K562 (cell line): ENCODE data around the gene DCLK1.

Experiments
- CEBPZ ChIP-seq: fragments of 150-350 bp; IDR thresholded peaks from 2 replicates; pipeline ENCODE4 v1.6.1; 2014; ENCODE audit warnings: low read depth, mild to moderate bottlenecking, low read length, borderline replicate concordance
- CHD2 ChIP-seq: IDR thresholded peaks from 2 replicates; pipeline ENCODE4 v1.6.1; 2011; ENCODE audit warnings: low read depth, low read length
- EZH2 ChIP-seq: IDR thresholded peaks from 2 replicates; pipeline ENCODE4 v1.6.1; 2012; ENCODE audit warnings: low read depth, mild to moderate bottlenecking, inconsistent platforms, low read length, borderline replicate concordance
- FOXK2 ChIP-seq, 2 experiments: fragments of 450-650 bp; IDR thresholded peaks in 1 of 2; conservative IDR thresholded peaks in 1 of 2; 2 replicates each; pipeline ENCODE4 v1.6.1; 2016; ENCODE audit warnings: low read depth in 2 of 2, mild to moderate bottlenecking in 1 of 2
- JUN ChIP-seq, 2 experiments: sonication (generic) in 1 of 2; formaldehyde crosslinking in 1 of 2; IDR thresholded peaks; 2 replicates each; pipeline versions ENCODE4 v1.6.1 to v1.8.0; 2012 to 2022; ENCODE audit warnings: borderline replicate concordance in 2 of 2, mild to moderate bottlenecking in 2 of 2, improper control_type of control experiment in 1 of 2, low read depth in 1 of 2, low read length in 1 of 2, missing genetic modification reagents in 1 of 2
- POLR2A ChIP-seq: fragments of 450-650 bp; conservative IDR thresholded peaks from 2 replicates; pipeline ENCODE4 v1.6.1; 2016
- POLR2AphosphoS5 ChIP-seq: IDR thresholded peaks from 2 replicates; pipeline ENCODE4 v1.6.1; 2011; ENCODE audit warnings: mild to moderate bottlenecking, low read depth, low read length, moderate library complexity; ENCODE audit not compliant: control insufficient read depth, insufficient read depth
- SRSF1 ChIP-seq: fragments of 200-400 bp; formaldehyde crosslinking; IDR thresholded peaks from 2 replicates; pipeline ENCODE4 v1.6.1; 2017; ENCODE audit warnings: mild to moderate bottlenecking, low read depth, low read length, moderate library complexity
- USF1 ChIP-seq: sonication (generic); formaldehyde crosslinking; IDR thresholded peaks from 2 replicates; pipeline ENCODE4 v1.9.0; 2022; ENCODE audit warnings: mild to moderate bottlenecking, missing genetic modification reagents
- ZNF253 ChIP-seq: fragments of 250-450 bp; sonication (Bioruptor Pico); conservative IDR thresholded peaks from 2 replicates; pipeline ENCODE4 v1.6.1; 2021; ENCODE audit warnings: mild to moderate bottlenecking
- ZNF274 ChIP-seq: IDR thresholded peaks from 2 replicates; pipeline ENCODE4 v1.6.1; 2011; ENCODE audit warnings: low read depth, mild to moderate bottlenecking, low read length, moderate library complexity, borderline replicate concordance
- ZNF589 ChIP-seq: fragments of 200-800 bp; sonication (Bioruptor generic); IDR thresholded peaks from 2 replicates; pipeline ENCODE4 v1.6.1; 2016; ENCODE audit warnings: low read depth, missing genetic modification characterization, missing compliant biosample characterization
- TF ChIP-seq, protein P1 (sequence below), 2 experiments: fragments of 450-650 bp in 1 of 2; sonication (generic) in 1 of 2; formaldehyde crosslinking in 1 of 2; IDR thresholded peaks in 1 of 2; conservative IDR thresholded peaks in 1 of 2; 2 replicates each; pipeline versions ENCODE4 v1.6.1 to v1.8.1; 2016 to 2023; ENCODE audit warnings: mild to moderate bottlenecking in 2 of 2, moderate library complexity in 2 of 2, inconsistent platforms in 1 of 2, missing genetic modification reagents in 1 of 2

- TF ChIP-seq FOXK2 (conservative IDR thresholded peaks at IDR 0.05 in 1 of 2, IDR thresholded peaks at IDR 0.05 in 1 of 2; ENCODE audit: low read depth in 2 of 2) (no peak), ZNF274 (no peak), JUN (IDR thresholded peaks at IDR 0.05; ENCODE audit: borderline replicate concordance, low read depth, low read length) (no peak), JUN (CRISPR knock-in tag; IDR thresholded peaks at IDR 0.05; ENCODE audit: borderline replicate concordance) (no peak), USF1 (CRISPR knock-in tag) (no peak), SRSF1 (no peak), EZH2 (no peak), CEBPZ (no peak), POLR2A (no peak), CHD2 (no peak), POLR2AphosphoS5 (no peak), ZNF589 (CRISPR knock-in tag) (no peak), ZNF253 (CRISPR knock-in tag) (no peak)
- TF ChIP-seq, protein P1, sequence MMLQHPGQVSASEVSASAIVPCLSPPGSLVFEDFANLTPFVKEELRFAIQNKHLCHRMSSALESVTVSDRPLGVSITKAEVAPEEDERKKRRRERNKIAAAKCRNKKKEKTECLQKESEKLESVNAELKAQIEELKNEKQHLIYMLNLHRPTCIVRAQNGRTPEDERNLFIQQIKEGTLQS (IDR thresholded peaks at IDR 0.05) = no peak
- TF ChIP-seq, protein P1 (CRISPR knock-in tag; conservative IDR thresholded peaks at IDR 0.05) = no peak
Measured at GRCh38 chr13:35894636-35895035, 236.5 kb downstream of the DCLK1 start.
